Small intestine (tissue), 7 donors: ENCODE results near the gene CCDC33. TPM values are rescaled to one million over a fixed set of nuclear protein-coding genes. Genes with fewer than 3 reads are reported as not detected.

ENCODE experiments used
- DNase-seq, 2 donors: peaks; one replicate each; pipeline versions ENCODE4 v3.0.0 to v3.0.0-alpha.2; 2013
- FAIRE-seq: peaks from 2 replicates; lab custom pipeline; 2012; peaks lifted over from hg19 to GRCh38; lab: Jason Lieb, UNC
- H3K27ac ChIP-seq, 3 donors: one replicate each; pipeline ENCODE4 v1.5.1; 2013; ENCODE audit warnings: low read length in 2 of 3, mild to moderate bottlenecking in 2 of 3, control low read depth in 1 of 3, inconsistent platforms in 1 of 3, low read depth in 1 of 3, moderate library complexity in 1 of 3
- H3K27me3 ChIP-seq, 3 donors: one replicate each; pipeline ENCODE4 v1.6.1; 2013; ENCODE audit warnings: low read length in 3 of 3, inconsistent platforms in 1 of 3; ENCODE audit not compliant: control insufficient read depth in 3 of 3, insufficient read depth in 3 of 3
- H3K36me3 ChIP-seq, 3 donors: one replicate each; pipeline ENCODE4 v1.6.1; 2013; ENCODE audit warnings: low read length in 3 of 3, inconsistent platforms in 1 of 3, low read depth in 1 of 3, mild to moderate bottlenecking in 1 of 3, moderate library complexity in 1 of 3; ENCODE audit not compliant: control insufficient read depth in 3 of 3, insufficient read depth in 2 of 3
- H3K4me1 ChIP-seq, 3 donors: one replicate each; pipeline ENCODE4 v1.6.1; 2013; ENCODE audit warnings: low read length in 2 of 3, inconsistent platforms in 1 of 3, low read depth in 1 of 3, mild to moderate bottlenecking in 1 of 3, moderate library complexity in 1 of 3; ENCODE audit not compliant: control insufficient read depth in 3 of 3, insufficient read depth in 2 of 3
- H3K4me3 ChIP-seq, 3 donors: one replicate each; pipeline ENCODE4 v1.5.1; 2013; ENCODE audit warnings: low read length in 3 of 3, control low read depth in 1 of 3, inconsistent platforms in 1 of 3, low read depth in 1 of 3, mild to moderate bottlenecking in 1 of 3, moderate library complexity in 1 of 3
- H3K9me3 ChIP-seq, 2 donors: one replicate each; pipeline ENCODE4 v1.6.1; 2013; ENCODE audit warnings: low read depth in 1 of 2, low read length in 1 of 2; ENCODE audit not compliant: control insufficient read depth in 2 of 2, insufficient read depth in 1 of 2
- WGBS, 3 donors: extraction: QIAGEN DNeasy Blood & Tissue Kit; methylation state at CpG; one replicate each; pipeline ENCODE4 v1.1.7; 2013; 5-methylcytosine and 5-hydroxymethylcytosine counted together
- polyA plus RNA-seq, 4 donors: library from polyadenylated mRNA; stranded (reverse) in 3 of 4; unstranded in 1 of 4; fragments of 200-250 nt in 3 of 4; fragments of 120-200 nt in 1 of 4; gene quantifications; one replicate each; pipeline versions ENCODE4 v1.2.1 to v1.2.3, GENCODE V29; 2013
- donor health status: healthy with polysubstance abuse.
- donor health status: control.
- donor health status: control.
- donor health status: Bipolar disorder and iron deficiency.
- donor health status: healthy.

CCDC33 gene
- polyA plus RNA-seq, 4 donors = 0.01 to 1.1 TPM; not detected in 2

GRCh38 chr15:74221399-74222239 lies 14.5 kb upstream of the CCDC33 start:
- WGBS, 3 donors = 21 to 45% (median 31%) methylated on average over 12 of the region's 12 CpGs
- DNase-seq = no peak
- H3K9me3 ChIP-seq = no peaks in the 10 kb centered on the region

GRCh38 chr15:74222240-74223119 lies 13.6 kb upstream of the CCDC33 start:
- Histone ChIP-seq H3K27ac (no peak overlapping the region), H3K9me3 (no peaks in the 10 kb centered on the region), H3K4me1 (peaks cover 0 to 14% (median 0%) of the 10 kb centered on the region in 3 donors), H3K4me3 (no peak overlapping the region), H3K36me3 (no peaks in the 10 kb centered on the region), H3K27me3 (peaks cover 0 to 4% (median 3%) of the 10 kb centered on the region in 3 donors)
- DNase-seq (peak in 1 of 2 donors; percentile 67), FAIRE-seq (no peak)
- WGBS, 3 donors = 20 to 49% (median 35%) methylated on average over 25 of the region's 25 CpGs

More at GRCh38 chr15:74221399-74222239, 14.5 kb upstream of the CCDC33 start:
- no peak overlapping the region for H3K27ac ChIP-seq
- peaks cover 0 to 14% (median 0%) of the 10 kb centered on the region in 3 donors for H3K4me1 ChIP-seq
- no peaks in the 10 kb centered on the region for H3K36me3 ChIP-seq
- FAIRE-seq = no peak
- H3K4me3 ChIP-seq = no peak overlapping the region
- H3K27me3 ChIP-seq = peaks cover 0 to 4% (median 3%) of the 10 kb centered on the region in 3 donors

GRCh38 chr15:74225928-74226327 lies 10.2 kb upstream of the CCDC33 start:
- no peak for FAIRE-seq
- H3K36me3 ChIP-seq = no peaks in the 10 kb centered on the region
- H3K27me3 ChIP-seq = peaks cover 0 to 9% (median 4%) of the 10 kb centered on the region in 3 donors
- no peak overlapping the region for H3K4me3 ChIP-seq
- no peaks in the 10 kb centered on the region for H3K9me3 ChIP-seq
- no peak overlapping the region for H3K27ac ChIP-seq
- DNase-seq = no peak
- peaks cover 0 to 14% (median 0%) of the 10 kb centered on the region in 3 donors for H3K4me1 ChIP-seq
- 71 to 82% (median 81%) methylated on average over 5 of the region's 5 CpGs for WGBS, 3 donors

GRCh38 chr15:74226761-74227540 lies 9.2 kb upstream of the CCDC33 start:
- H3K27ac ChIP-seq = no peak overlapping the region
- no peak for FAIRE-seq

GRCh38 chr15:74227968-74228722 lies 8.0 kb upstream of the CCDC33 start:
- H3K27ac ChIP-seq = no peak overlapping the region
- no peaks in the 10 kb centered on the region for H3K36me3 ChIP-seq
- H3K27me3 ChIP-seq = peaks cover 0 to 6% (median under 1%) of the 10 kb centered on the region in 3 donors
- no peak for DNase-seq
- no peaks in the 10 kb centered on the region for H3K9me3 ChIP-seq
- no peak overlapping the region for H3K4me3 ChIP-seq
- peaks cover 0 to 10% (median 0%) of the 10 kb centered on the region in 3 donors for H3K4me1 ChIP-seq
- FAIRE-seq = no peak
- 42 to 52% (median 51%) methylated on average over 11 of the region's 11 CpGs for WGBS, 3 donors

More at GRCh38 chr15:74226761-74227540, 9.2 kb upstream of the CCDC33 start:
- DNase-seq = no peak
- 78 to 82% (median 81%) methylated on average over 9 to 10 of the region's 10 CpGs for WGBS, 3 donors
- peaks cover 0 to 14% (median 0%) of the 10 kb centered on the region in 3 donors for H3K4me1 ChIP-seq
- H3K4me3 ChIP-seq = no peak overlapping the region
- no peaks in the 10 kb centered on the region for H3K9me3 ChIP-seq
- no peaks in the 10 kb centered on the region for H3K36me3 ChIP-seq
- H3K27me3 ChIP-seq = peaks cover 0 to 6% (median 2%) of the 10 kb centered on the region in 3 donors

- H3K9me3 ChIP-seq = no peaks in the 10 kb centered on the region
- peaks cover 0 to 6% (median 0%) of the 10 kb centered on the region in 3 donors for H3K27me3 ChIP-seq
- WGBS, 3 donors = 49 to 82% (median 69%) methylated on average over 16 to 17 of the region's 17 CpGs
- FAIRE-seq = no peak
- DNase-seq = no peak
- peaks cover 0 to 6% (median 0%) of the 10 kb centered on the region in 3 donors for H3K4me1 ChIP-seq
- no peaks in the 10 kb centered on the region for H3K36me3 ChIP-seq
- no peak overlapping the region for H3K27ac ChIP-seq
- no peak overlapping the region for H3K4me3 ChIP-seq
Observed at GRCh38 chr15:74228723-74229081, 7.4 kb upstream of the CCDC33 start.

GRCh38 chr15:74229686-74230085 lies 6.4 kb upstream of the CCDC33 start:
- FAIRE-seq (no peak), DNase-seq (no peak)
- peaks cover 0 to 6% (median 0%) of the 10 kb centered on the region in 3 donors for H3K27me3 ChIP-seq
- no peaks in the 10 kb centered on the region for H3K9me3 ChIP-seq
- H3K4me3 ChIP-seq = no peak overlapping the region
- no peak overlapping the region for H3K27ac ChIP-seq
- H3K36me3 ChIP-seq = no peaks in the 10 kb centered on the region
- peaks cover 0 to 5% (median 0%) of the 10 kb centered on the region in 3 donors for H3K4me1 ChIP-seq
- 69 to 87% (median 82%) methylated on average over 3 of the region's 3 CpGs for WGBS, 3 donors
